ENCODE results near the gene SHROOM4. TPM values are rescaled to one million over a fixed set of nuclear protein-coding genes. Genes with fewer than 3 reads are reported as not detected.

Gene SHROOM4
- total RNA-seq, 2 experiments from 2014 or later: not detected

DNA sequence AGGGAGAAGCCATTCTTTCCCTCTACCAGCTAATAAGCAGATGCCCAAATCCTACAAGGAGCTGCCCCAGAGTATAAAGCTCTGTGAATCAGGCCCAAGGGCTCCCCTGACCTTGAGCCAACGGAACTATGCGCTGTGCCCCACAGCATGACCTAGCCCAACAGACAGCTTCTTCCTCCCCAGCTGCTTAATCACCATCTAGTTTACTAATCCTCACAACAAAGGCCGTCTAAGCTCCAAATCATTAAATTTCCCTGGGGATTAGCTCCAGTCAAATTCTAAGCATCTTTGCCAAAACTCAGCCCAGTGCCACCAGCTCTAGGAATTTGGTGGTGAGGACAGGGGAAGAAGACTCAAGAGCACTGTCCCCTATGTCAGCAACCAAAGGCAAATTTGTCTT is 113.1 kb downstream of the SHROOM4 start:
- no peak overlapping the region for H3K4me3 Mint-ChIP-seq
- POLR2A ChIA-PET: no interaction called here
- H3K4me1 Mint-ChIP-seq (ENCODE audit: low read depth): no peaks in the 10 kb centered on the region

DNA sequence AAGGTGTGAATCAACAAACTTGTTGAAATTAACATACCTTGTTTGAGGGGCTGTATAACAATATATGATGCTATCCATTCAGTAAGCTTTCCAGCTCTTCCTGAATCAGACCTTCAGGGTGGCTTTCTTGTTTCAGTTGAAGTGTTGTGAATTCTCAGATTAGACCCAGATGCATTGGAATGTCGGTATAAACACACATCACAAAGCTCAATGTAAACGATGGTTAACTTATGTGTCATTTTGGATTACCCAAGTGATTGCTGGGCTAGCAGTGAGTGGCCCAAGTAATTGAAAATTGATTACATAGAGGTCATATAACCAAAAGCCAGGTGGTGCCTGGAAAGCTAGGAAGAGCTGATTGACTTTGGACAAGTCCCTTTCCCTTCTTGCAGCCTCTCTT is 115.0 kb downstream of the SHROOM4 start:
- no peaks in the 10 kb centered on the region for H3K36me3 Mint-ChIP-seq (ENCODE audit: low read depth)
- TF ChIP-seq, protein P1, sequence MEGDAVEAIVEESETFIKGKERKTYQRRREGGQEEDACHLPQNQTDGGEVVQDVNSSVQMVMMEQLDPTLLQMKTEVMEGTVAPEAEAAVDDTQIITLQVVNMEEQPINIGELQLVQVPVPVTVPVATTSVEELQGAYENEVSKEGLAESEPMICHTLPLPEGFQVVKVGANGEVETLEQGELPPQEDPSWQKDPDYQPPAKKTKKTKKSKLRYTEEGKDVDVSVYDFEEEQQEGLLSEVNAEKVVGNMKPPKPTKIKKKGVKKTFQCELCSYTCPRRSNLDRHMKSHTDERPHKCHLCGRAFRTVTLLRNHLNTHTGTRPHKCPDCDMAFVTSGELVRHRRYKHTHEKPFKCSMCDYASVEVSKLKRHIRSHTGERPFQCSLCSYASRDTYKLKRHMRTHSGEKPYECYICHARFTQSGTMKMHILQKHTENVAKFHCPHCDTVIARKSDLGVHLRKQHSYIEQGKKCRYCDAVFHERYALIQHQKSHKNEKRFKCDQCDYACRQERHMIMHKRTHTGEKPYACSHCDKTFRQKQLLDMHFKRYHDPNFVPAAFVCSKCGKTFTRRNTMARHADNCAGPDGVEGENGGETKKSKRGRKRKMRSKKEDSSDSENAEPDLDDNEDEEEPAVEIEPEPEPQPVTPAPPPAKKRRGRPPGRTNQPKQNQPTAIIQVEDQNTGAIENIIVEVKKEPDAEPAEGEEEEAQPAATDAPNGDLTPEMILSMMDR (IDR thresholded peaks at IDR 0.05): no peak
- no peaks in the 10 kb centered on the region for H3K9me3 Mint-ChIP-seq
- DNase-seq: no peak
- Histone ChIP-seq H3K36me3 (ENCODE audit: insufficient read depth, low read length) (no peaks in the 10 kb centered on the region), H3K27ac (ENCODE audit: low read depth in 1 of 2, low read length in 2 of 2) (no peak overlapping the region), H3K4me1 (ENCODE audit: insufficient read depth, low read length) (no peaks in the 10 kb centered on the region), H3K4me3 (ENCODE audit: low read length) (no peak overlapping the region), H3K9me3 (ENCODE audit: control insufficient read depth in 1 of 2, insufficient read depth in 1 of 2, low read length in 2 of 2) (no peaks in the 10 kb centered on the region), H3K27me3 (ENCODE audit: control insufficient read depth in 1 of 2, insufficient read depth in 2 of 2, low read length in 2 of 2) (peaks cover 0 to 8% of the 10 kb centered on the region in 2 experiments)
- CTCF ChIA-PET: no interaction called here
- ATAC-seq (ENCODE audit: poor library complexity): no peak
- intact Hi-C loops (cut with DNase I, micrococcal nuclease): no loop called here
- POLR2A ChIA-PET: no interaction called here
- H3K27me3 Mint-ChIP-seq: peaks cover 28% of the 10 kb centered on the region
- no peaks in the 10 kb centered on the region for H3K4me1 Mint-ChIP-seq (ENCODE audit: low read depth)
- no peak overlapping the region for H3K4me3 Mint-ChIP-seq
- H3K27ac Mint-ChIP-seq: no peak overlapping the region

More for the DNA sequence above, 113.1 kb downstream of the SHROOM4 start:
- Histone ChIP-seq H3K4me1 (ENCODE audit: insufficient read depth, low read length) (no peaks in the 10 kb centered on the region), H3K36me3 (ENCODE audit: insufficient read depth, low read length) (no peaks in the 10 kb centered on the region), H3K27ac (ENCODE audit: low read depth in 1 of 2, low read length in 2 of 2) (no peak overlapping the region), H3K9me3 (ENCODE audit: control insufficient read depth in 1 of 2, insufficient read depth in 1 of 2, low read length in 2 of 2) (no peaks in the 10 kb centered on the region), H3K4me3 (ENCODE audit: low read length) (no peak overlapping the region), H3K27me3 (ENCODE audit: control insufficient read depth in 1 of 2, insufficient read depth in 2 of 2, low read length in 2 of 2) (peaks cover 0 to 8% of the 10 kb centered on the region in 2 experiments)
- intact Hi-C loops (cut with DNase I, micrococcal nuclease): no loop called here
- TF ChIP-seq, protein P1 (IDR thresholded peaks at IDR 0.05): no peak
- DNase-seq (no peak), ATAC-seq (ENCODE audit: poor library complexity) (no peak)
- H3K36me3 Mint-ChIP-seq (ENCODE audit: low read depth): no peaks in the 10 kb centered on the region
- CTCF ChIA-PET: interaction anchor here (1.1 kb wide), 1 partner anchor 19 kb away, joined by 3 read pairs; no protein-coding TSS in a partner anchor
- no peaks in the 10 kb centered on the region for H3K9me3 Mint-ChIP-seq
- H3K27ac Mint-ChIP-seq: no peak overlapping the region
- H3K27me3 Mint-ChIP-seq: peaks cover 33% of the 10 kb centered on the region

DNA sequence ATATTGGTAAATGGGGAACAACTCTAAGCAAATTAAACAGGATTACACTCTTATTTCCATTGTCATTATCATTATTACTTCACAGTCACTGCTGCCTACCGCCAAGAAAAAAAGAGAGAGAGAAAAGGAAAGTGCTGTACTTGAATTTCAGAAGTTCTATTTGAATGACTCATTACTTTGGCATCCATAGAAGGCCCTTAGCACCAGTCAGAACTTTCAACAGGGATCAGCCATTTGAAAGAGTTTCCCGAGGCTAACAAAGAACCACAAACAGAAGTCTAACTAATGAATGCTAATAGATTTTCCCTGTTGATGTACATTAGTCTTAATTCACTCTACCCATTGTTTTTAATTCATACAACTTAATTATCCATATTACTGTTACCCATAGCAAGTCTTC is 116.3 kb downstream of the SHROOM4 start:
- no peak overlapping the region for H3K27ac ChIP-seq (ENCODE audit: low read depth in 1 of 2, low read length in 2 of 2)
- H3K27me3 ChIP-seq (ENCODE audit: control insufficient read depth in 1 of 2, insufficient read depth in 2 of 2, low read length in 2 of 2): peaks cover 0 to 8% of the 10 kb centered on the region in 2 experiments
- TF ChIP-seq, protein P1 (IDR thresholded peaks at IDR 0.05): no peak
- H3K4me3 ChIP-seq (ENCODE audit: low read length): no peak overlapping the region
- no peaks in the 10 kb centered on the region for H3K4me1 ChIP-seq (ENCODE audit: insufficient read depth, low read length)
- ChIA-PET POLR2A (no interaction called here), CTCF (no interaction called here)
- no peaks in the 10 kb centered on the region for H3K36me3 ChIP-seq (ENCODE audit: insufficient read depth, low read length)
- H3K4me1 Mint-ChIP-seq (ENCODE audit: low read depth): no peaks in the 10 kb centered on the region
- H3K36me3 Mint-ChIP-seq (ENCODE audit: low read depth): no peaks in the 10 kb centered on the region
- H3K4me3 Mint-ChIP-seq: no peak overlapping the region
- intact Hi-C loops (cut with DNase I, micrococcal nuclease): no loop called here
- ATAC-seq (ENCODE audit: poor library complexity) (no peak), DNase-seq (no peak)
- H3K9me3 ChIP-seq (ENCODE audit: control insufficient read depth in 1 of 2, insufficient read depth in 1 of 2, low read length in 2 of 2): no peaks in the 10 kb centered on the region
- no peaks in the 10 kb centered on the region for H3K9me3 Mint-ChIP-seq
- peaks cover 31% of the 10 kb centered on the region for H3K27me3 Mint-ChIP-seq
- H3K27ac Mint-ChIP-seq: no peak overlapping the region

All from CD4-positive, alpha-beta T cell (primary cell).